Measurements from ENCODE around the gene PAOX. TPM values are rescaled to one million over a fixed set of nuclear protein-coding genes. Genes with fewer than 3 reads are reported as not detected.
"Not testable (repeated sequence)": the region's sequence is repeated elsewhere in the genome, so short reads cannot be mapped to it uniquely, and the experiment has no call there.

The PAOX gene
- total and polyA plus RNA-seq, 8 donors, result 2.8 to 9.9 (median 3.8) TPM

DNA sequence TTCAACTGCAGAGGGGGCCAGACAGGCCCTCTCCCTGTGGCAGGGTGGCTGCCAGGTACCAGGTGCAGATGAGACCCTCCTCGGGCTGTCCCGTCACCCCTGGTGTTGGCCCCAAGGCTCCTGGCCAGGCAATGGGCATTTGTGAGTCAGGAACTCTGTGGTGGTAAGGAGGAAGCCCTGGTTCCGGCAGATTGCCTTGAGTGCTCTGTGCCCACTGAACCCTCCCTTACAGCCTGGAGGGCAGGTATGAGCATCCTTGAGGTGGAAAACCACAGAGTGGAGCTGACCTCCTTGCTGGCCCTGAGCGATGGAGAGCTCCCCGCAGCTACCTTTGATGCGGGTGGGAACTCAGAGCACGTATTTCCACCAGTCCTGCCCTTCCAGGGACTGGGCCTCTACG lies 2.0 kb downstream of the PAOX start:
- FAIRE-seq (no peak), DNase-seq (peak in 1 of 6 donors; percentile 32), ATAC-seq (no peak)
- Histone ChIP-seq H3K4me3 (no peak overlapping the region), H3K4me1 (peaks cover 0 to 2% (median 0%) of the 10 kb centered on the region in 3 donors), H3K27ac (no peak overlapping the region), H3K27me3 (no peaks in the 10 kb centered on the region), H3K36me3 (no peaks in the 10 kb centered on the region), H3K9me3 (no peaks in the 10 kb centered on the region)
- TF ChIP-seq, protein P1, sequence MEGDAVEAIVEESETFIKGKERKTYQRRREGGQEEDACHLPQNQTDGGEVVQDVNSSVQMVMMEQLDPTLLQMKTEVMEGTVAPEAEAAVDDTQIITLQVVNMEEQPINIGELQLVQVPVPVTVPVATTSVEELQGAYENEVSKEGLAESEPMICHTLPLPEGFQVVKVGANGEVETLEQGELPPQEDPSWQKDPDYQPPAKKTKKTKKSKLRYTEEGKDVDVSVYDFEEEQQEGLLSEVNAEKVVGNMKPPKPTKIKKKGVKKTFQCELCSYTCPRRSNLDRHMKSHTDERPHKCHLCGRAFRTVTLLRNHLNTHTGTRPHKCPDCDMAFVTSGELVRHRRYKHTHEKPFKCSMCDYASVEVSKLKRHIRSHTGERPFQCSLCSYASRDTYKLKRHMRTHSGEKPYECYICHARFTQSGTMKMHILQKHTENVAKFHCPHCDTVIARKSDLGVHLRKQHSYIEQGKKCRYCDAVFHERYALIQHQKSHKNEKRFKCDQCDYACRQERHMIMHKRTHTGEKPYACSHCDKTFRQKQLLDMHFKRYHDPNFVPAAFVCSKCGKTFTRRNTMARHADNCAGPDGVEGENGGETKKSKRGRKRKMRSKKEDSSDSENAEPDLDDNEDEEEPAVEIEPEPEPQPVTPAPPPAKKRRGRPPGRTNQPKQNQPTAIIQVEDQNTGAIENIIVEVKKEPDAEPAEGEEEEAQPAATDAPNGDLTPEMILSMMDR (IDR thresholded peaks at IDR 0.05), result no peak
- 93 to 94% methylated on average over 8 of the region's 8 CpGs for WGBS, 2 donors
- intact Hi-C loops (cut with DNase I), result no loop called here

DNA sequence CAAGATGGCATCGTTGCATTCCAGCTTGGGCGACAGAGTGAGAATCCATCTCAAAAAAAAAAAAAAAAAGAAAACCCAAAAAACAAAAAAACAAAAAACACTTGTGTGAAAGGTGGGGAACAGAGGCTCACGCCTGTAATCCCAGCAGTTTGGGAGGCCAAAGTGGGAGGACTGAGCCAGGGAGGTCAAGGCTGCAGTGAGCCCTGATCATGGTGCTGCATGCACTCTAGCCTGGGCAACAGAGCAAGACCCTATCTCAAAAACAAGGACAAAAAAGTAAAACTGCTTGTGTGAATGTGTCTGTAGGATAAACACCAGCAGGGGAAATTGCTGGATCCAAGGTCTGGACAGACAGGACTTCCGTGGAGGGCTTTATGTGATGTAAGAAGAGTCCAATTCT lies 4.5 kb downstream of the PAOX start:
- no peak for ATAC-seq
- 89 to 97% methylated on average over 4 of the region's 4 CpGs for WGBS, 2 donors
- intact Hi-C loops (cut with DNase I), result no loop called here
- H3K4me1 ChIP-seq, result no peaks in the 10 kb centered on the region
- no peak overlapping the region for H3K4me3 ChIP-seq
- FAIRE-seq, result no peak
- TF ChIP-seq, protein P1 (IDR thresholded peaks at IDR 0.05), result no peak
- no peaks in the 10 kb centered on the region for H3K9me3 ChIP-seq
- no peaks in the 10 kb centered on the region for H3K27me3 ChIP-seq
- H3K36me3 ChIP-seq, result no peaks in the 10 kb centered on the region
- no peak overlapping the region for H3K27ac ChIP-seq
- no peak for DNase-seq

GRCh38 chr10:133384071-133384470 lies 5.0 kb downstream of the PAOX start:
- no peaks in the 10 kb centered on the region for H3K27me3 ChIP-seq
- intact Hi-C loops (cut with DNase I), result no loop called here
- no peak overlapping the region for H3K27ac ChIP-seq
- TF ChIP-seq, protein P1 (IDR thresholded peaks at IDR 0.05), result no peak
- H3K9me3 ChIP-seq, result no peaks in the 10 kb centered on the region
- no peaks in the 10 kb centered on the region for H3K4me1 ChIP-seq
- no peaks in the 10 kb centered on the region for H3K36me3 ChIP-seq
- FAIRE-seq (no peak), DNase-seq (peak in 1 of 6 donors; percentile 10), ATAC-seq (no peak)
- 88 to 93% methylated on average over 13 of the region's 13 CpGs for WGBS, 2 donors
- H3K4me3 ChIP-seq, result no peak overlapping the region

- H3K36me3 ChIP-seq, result no peaks in the 10 kb centered on the region
- ATAC-seq (no peak), DNase-seq (no peak), FAIRE-seq (no peak)
- WGBS, 2 donors, result 91 to 100% methylated on average over 2 of the region's 2 CpGs
- H3K4me3 ChIP-seq, result no peak overlapping the region
- intact Hi-C loops (cut with DNase I), result no loop called here
- H3K4me1 ChIP-seq, result no peaks in the 10 kb centered on the region
- TF ChIP-seq, protein P1 (IDR thresholded peaks at IDR 0.05), result no peak
- no peaks in the 10 kb centered on the region for H3K9me3 ChIP-seq
- H3K27me3 ChIP-seq, result no peaks in the 10 kb centered on the region
- H3K27ac ChIP-seq, result no peak overlapping the region
Observed at GRCh38 chr10:133385214-133385613, 6.2 kb downstream of the PAOX start.

- intact Hi-C loops (cut with DNase I); H3K4me1 ChIP-seq; FAIRE-seq; H3K27ac ChIP-seq; H3K9me3 ChIP-seq; H3K36me3 ChIP-seq; H3K4me3 ChIP-seq; H3K27me3 ChIP-seq; ATAC-seq: not testable (repeated sequence)
- peak in 1 of 6 donors; percentile 3 for DNase-seq
- 96 to 98% methylated on average over 4 of the region's 4 CpGs for WGBS, 2 donors
Observed at GRCh38 chr10:133386951-133387350, 7.9 kb downstream of the PAOX start.
